BE2C (cell line): Measurements from ENCODE around the gene ZNF423.
"Not testable (repeated sequence)": the region's sequence is repeated elsewhere in the genome, so short reads cannot be mapped to it uniquely, and the experiment has no call there.

Experiments
- DNase-seq: peaks from one replicate; pipeline ENCODE4 v3.0.0-alpha.2; 2020
- H3K27me3 ChIP-seq: fragments of 250-450 bp; sonication (Bioruptor Pico); 2 replicates; pipeline ENCODE4 v1.5.1; 2020; ENCODE audit warnings: mild to moderate bottlenecking
- H3K36me3 ChIP-seq: fragments of 250-450 bp; sonication (Bioruptor Pico); 2 replicates; pipeline ENCODE4 v1.5.1; 2020; ENCODE audit warnings: mild to moderate bottlenecking
- H3K4me1 ChIP-seq: fragments of 250-450 bp; sonication (Bioruptor Pico); 2 replicates; pipeline ENCODE4 v1.5.1; 2020
- H3K4me3 ChIP-seq: 2 replicates; pipeline ENCODE4 v1.5.1; 2011; ENCODE audit warnings: low read depth, low read length
- H3K9me3 ChIP-seq: fragments of 250-450 bp; sonication (Bioruptor Pico); 2 replicates; pipeline ENCODE4 v1.5.1; 2020
- TF ChIP-seq, protein P1 (sequence below): IDR thresholded peaks from 2 replicates; pipeline ENCODE4 v1.5.1; 2012; ENCODE audit warnings: mild to moderate bottlenecking, low read depth, low read length

The ZNF423 gene

DNA sequence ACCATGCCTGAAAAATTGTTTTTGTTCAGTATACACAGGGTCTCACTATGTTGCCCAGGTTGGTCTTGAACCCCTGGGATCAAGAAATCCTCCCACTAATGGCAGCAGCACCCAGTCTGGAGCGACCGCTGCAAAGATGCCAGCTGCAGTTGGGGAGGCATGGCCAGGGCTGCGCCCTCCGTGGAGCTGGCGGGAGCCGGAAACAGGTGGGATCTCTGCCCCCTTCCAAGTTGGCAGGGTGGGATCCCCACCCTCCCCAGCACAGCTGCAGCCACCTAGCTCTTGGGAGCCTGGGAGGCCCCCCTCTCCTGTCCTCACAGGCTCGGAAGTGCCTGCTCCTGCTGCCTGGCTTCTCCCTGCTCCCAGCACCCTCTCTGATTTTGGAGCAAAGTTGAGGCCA, 176.8 kb downstream of the ZNF423 start:
- Histone ChIP-seq H3K4me3 (no peak overlapping the region), H3K9me3 (no peaks in the 10 kb centered on the region), H3K4me1 (peaks cover 3% of the 10 kb centered on the region), H3K27me3 (no peaks in the 10 kb centered on the region), H3K36me3 (no peaks in the 10 kb centered on the region)
- no peak for DNase-seq
- TF ChIP-seq, protein P1, sequence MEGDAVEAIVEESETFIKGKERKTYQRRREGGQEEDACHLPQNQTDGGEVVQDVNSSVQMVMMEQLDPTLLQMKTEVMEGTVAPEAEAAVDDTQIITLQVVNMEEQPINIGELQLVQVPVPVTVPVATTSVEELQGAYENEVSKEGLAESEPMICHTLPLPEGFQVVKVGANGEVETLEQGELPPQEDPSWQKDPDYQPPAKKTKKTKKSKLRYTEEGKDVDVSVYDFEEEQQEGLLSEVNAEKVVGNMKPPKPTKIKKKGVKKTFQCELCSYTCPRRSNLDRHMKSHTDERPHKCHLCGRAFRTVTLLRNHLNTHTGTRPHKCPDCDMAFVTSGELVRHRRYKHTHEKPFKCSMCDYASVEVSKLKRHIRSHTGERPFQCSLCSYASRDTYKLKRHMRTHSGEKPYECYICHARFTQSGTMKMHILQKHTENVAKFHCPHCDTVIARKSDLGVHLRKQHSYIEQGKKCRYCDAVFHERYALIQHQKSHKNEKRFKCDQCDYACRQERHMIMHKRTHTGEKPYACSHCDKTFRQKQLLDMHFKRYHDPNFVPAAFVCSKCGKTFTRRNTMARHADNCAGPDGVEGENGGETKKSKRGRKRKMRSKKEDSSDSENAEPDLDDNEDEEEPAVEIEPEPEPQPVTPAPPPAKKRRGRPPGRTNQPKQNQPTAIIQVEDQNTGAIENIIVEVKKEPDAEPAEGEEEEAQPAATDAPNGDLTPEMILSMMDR = no peak

DNA sequence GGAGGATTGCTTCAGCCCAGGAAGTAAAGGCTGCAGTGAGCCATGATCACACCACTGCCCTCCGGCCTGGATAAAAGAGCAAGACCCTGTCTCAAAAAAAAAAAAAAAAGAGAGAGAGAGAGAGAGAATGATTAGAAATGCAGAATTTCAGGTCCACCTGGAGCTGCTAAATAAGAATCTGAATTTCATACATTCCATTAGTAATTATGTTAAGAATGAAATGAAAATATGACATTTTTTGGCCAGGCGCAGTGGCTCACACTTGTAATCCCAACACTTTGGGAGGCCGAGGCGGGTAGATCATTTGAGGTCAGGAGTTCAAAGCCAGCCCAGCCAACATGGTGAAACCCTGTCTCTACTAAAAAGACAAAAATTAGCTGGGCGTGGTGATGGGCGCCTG, 178.3 kb downstream of the ZNF423 start:
- H3K4me1 ChIP-seq, H3K36me3 ChIP-seq, H3K4me3 ChIP-seq, DNase-seq, H3K27me3 ChIP-seq, H3K9me3 ChIP-seq: not testable (repeated sequence)

DNA sequence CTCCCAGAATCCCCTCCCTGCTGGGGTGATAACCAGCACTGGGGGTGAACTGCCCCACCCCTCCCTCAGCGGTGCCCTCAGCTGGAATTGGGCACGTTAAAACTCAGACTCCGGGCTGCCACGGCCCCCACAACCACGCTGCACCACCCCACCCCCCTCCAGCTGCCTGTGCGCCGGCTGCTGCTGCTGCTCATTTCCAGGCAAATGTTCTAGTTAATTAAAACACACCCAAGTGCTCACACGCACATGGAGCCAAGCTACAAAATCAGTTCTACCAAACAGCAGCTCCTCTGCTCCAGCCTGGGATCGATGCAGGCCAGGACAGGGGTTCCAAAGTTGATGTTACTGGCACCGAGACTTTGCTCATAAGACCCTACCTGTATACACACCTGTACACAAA, 180.5 kb downstream of the ZNF423 start:
- no peak for DNase-seq
- Histone ChIP-seq H3K36me3 (no peaks in the 10 kb centered on the region), H3K4me3 (no peak overlapping the region), H3K4me1 (peaks cover 3% of the 10 kb centered on the region), H3K27me3 (no peaks in the 10 kb centered on the region), H3K9me3 (no peaks in the 10 kb centered on the region)
- TF ChIP-seq, protein P1 = no peak

DNA sequence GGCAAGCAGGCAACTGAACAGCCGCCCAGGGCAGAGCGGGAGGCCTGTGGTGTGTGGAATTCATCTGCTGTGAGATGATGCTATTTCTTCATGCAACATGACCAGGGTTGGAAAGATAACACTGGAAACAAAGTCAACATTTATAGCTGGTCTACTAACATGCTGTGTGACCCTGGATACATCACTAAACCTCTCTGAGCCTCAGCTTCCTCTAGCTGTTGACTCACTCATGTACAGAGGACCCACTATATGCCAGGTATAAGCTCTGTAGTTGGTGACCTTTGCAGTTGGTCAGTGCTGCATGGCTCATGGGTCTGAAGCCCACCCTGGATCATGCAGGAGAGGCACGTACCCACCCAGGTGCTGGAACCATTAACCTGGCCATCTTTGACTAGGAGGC, 180.9 kb downstream of the ZNF423 start:
- DNase-seq = no peak
- peaks cover 3% of the 10 kb centered on the region for H3K4me1 ChIP-seq
- no peaks in the 10 kb centered on the region for H3K36me3 ChIP-seq
- TF ChIP-seq, protein P1 = no peak
- no peaks in the 10 kb centered on the region for H3K9me3 ChIP-seq
- no peak overlapping the region for H3K4me3 ChIP-seq
- no peaks in the 10 kb centered on the region for H3K27me3 ChIP-seq

DNA sequence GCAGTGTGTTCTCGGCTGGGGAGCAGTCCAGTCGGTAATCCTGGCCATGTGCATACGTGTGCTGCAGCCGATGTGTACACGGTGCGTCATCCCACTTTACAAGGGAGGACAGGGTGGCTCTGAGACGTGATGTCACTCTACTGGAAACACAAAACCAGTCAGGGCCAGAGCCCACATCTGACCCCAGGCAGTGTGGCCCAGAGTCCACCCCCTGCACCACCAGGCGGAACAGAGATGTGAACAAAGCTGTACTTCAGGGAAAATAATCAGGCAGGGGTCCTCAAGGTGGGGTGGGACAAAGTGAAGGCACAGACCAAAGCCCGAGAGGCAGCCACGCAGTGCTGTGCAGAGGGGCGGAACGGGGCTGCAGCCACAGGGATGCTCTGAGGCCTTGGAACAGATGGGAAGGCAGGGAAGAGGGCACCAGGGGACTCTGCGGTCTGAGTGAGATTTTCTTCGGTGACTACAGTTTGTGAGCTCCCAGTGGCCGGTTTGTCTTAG, 181.5 kb downstream of the ZNF423 start:
- TF ChIP-seq, protein P1 = no peak

GRCh38 chr16:49673442-49673841, 182.5 kb downstream of the ZNF423 start:
- no peaks in the 10 kb centered on the region for H3K27me3 ChIP-seq
- no peak for DNase-seq
- TF ChIP-seq, protein P1 = no peak
- H3K4me3 ChIP-seq = no peak overlapping the region
- no peaks in the 10 kb centered on the region for H3K9me3 ChIP-seq
- H3K36me3 ChIP-seq = no peaks in the 10 kb centered on the region
- H3K4me1 ChIP-seq = peaks cover 3% of the 10 kb centered on the region

More for the DNA sequence above, 181.5 kb downstream of the ZNF423 start:
- peaks cover 3% of the 10 kb centered on the region for H3K4me1 ChIP-seq
- H3K27me3 ChIP-seq = no peaks in the 10 kb centered on the region
- no peak overlapping the region for H3K4me3 ChIP-seq
- no peak for DNase-seq
- H3K36me3 ChIP-seq = no peaks in the 10 kb centered on the region
- H3K9me3 ChIP-seq = no peaks in the 10 kb centered on the region

GRCh38 chr16:49672753-49673152, 183.2 kb downstream of the ZNF423 start:
- TF ChIP-seq, protein P1 = no peak
- no peak for DNase-seq
- Histone ChIP-seq H3K27me3 (no peaks in the 10 kb centered on the region), H3K36me3 (no peaks in the 10 kb centered on the region), H3K4me1 (peaks cover 3% of the 10 kb centered on the region), H3K4me3 (no peak overlapping the region), H3K9me3 (no peaks in the 10 kb centered on the region)
